ENCODE measurements around the gene ACSM2A. TPM values are rescaled to one million over a fixed set of nuclear protein-coding genes. Genes with fewer than 3 reads are reported as not detected.

Gene ACSM2A
- polyA plus RNA-seq, 1 donor from 2014 or later = not detected

DNA sequence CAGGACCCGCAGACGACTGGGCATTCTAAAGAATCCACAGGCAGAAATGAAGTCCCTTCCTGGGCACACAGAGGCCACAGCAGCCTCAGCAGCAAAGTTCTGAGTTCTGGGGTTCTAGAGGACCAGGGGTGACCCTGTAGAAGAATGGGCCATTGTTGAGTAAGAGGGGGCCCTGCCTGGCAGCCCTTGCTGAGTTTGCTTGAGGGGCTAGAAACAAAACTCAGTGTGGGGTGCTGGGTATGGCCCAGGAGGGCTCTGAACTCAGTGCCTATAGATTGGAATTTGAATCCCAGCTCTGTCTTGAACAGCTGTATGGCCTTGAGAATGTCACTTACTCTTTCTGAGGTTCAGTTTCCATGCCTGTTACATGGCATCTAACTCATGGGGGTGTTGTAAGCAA is 46.7 kb upstream of the ACSM2A start, which contains the start of gene PDILT:
Gene PDILT (minus strand): TSS at position 101 of the 400 bp plus-strand sequence. CDS start 5,437 bp downstream, outside the sequence.
- H3K27me3 ChIP-seq (ENCODE audit: insufficient read depth, low read depth, low read length) = no peaks in the 10 kb centered on the region
- H3K9ac ChIP-seq (ENCODE audit: low read length) = no peak within 1 kb of the TSS
- no peaks in the 10 kb centered on the region for H3K36me3 ChIP-seq (ENCODE audit: insufficient read depth, low read length)
- no peaks in the 10 kb centered on the region for H4K20me1 ChIP-seq (ENCODE audit: insufficient read depth)
- no peak within 1 kb of the TSS for H3K27ac ChIP-seq (ENCODE audit: low read length)
- no peak within 1 kb of the TSS for H2AFZ ChIP-seq (ENCODE audit: low read depth, low read length)
- TF ChIP-seq, protein P1, sequence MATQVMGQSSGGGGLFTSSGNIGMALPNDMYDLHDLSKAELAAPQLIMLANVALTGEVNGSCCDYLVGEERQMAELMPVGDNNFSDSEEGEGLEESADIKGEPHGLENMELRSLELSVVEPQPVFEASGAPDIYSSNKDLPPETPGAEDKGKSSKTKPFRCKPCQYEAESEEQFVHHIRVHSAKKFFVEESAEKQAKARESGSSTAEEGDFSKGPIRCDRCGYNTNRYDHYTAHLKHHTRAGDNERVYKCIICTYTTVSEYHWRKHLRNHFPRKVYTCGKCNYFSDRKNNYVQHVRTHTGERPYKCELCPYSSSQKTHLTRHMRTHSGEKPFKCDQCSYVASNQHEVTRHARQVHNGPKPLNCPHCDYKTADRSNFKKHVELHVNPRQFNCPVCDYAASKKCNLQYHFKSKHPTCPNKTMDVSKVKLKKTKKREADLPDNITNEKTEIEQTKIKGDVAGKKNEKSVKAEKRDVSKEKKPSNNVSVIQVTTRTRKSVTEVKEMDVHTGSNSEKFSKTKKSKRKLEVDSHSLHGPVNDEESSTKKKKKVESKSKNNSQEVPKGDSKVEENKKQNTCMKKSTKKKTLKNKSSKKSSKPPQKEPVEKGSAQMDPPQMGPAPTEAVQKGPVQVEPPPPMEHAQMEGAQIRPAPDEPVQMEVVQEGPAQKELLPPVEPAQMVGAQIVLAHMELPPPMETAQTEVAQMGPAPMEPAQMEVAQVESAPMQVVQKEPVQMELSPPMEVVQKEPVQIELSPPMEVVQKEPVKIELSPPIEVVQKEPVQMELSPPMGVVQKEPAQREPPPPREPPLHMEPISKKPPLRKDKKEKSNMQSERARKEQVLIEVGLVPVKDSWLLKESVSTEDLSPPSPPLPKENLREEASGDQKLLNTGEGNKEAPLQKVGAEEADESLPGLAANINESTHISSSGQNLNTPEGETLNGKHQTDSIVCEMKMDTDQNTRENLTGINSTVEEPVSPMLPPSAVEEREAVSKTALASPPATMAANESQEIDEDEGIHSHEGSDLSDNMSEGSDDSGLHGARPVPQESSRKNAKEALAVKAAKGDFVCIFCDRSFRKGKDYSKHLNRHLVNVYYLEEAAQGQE (IDR thresholded peaks at IDR 0.05; ENCODE audit: borderline replicate concordance) = no peak
- TF ChIP-seq SMC3 (conservative IDR thresholded peaks at IDR 0.05; ENCODE audit: poor library complexity) = no peak
- no peak for TF ChIP-seq POLR2AphosphoS5 (IDR thresholded peaks at IDR 0.05)
- TF ChIP-seq TAF1 (IDR thresholded peaks at IDR 0.05; ENCODE audit: low read depth) = no peak
- TF ChIP-seq RAD21 (conservative IDR thresholded peaks at IDR 0.05) = no peak
- TF ChIP-seq, protein P2, sequence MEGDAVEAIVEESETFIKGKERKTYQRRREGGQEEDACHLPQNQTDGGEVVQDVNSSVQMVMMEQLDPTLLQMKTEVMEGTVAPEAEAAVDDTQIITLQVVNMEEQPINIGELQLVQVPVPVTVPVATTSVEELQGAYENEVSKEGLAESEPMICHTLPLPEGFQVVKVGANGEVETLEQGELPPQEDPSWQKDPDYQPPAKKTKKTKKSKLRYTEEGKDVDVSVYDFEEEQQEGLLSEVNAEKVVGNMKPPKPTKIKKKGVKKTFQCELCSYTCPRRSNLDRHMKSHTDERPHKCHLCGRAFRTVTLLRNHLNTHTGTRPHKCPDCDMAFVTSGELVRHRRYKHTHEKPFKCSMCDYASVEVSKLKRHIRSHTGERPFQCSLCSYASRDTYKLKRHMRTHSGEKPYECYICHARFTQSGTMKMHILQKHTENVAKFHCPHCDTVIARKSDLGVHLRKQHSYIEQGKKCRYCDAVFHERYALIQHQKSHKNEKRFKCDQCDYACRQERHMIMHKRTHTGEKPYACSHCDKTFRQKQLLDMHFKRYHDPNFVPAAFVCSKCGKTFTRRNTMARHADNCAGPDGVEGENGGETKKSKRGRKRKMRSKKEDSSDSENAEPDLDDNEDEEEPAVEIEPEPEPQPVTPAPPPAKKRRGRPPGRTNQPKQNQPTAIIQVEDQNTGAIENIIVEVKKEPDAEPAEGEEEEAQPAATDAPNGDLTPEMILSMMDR (IDR thresholded peaks at IDR 0.05; ENCODE audit: poor library complexity, severe bottlenecking) = no peak
- TF ChIP-seq EP300 (conservative IDR thresholded peaks at IDR 0.05; ENCODE audit: poor library complexity, severe bottlenecking) = no peak
- no peak for TF ChIP-seq EZH2 (IDR thresholded peaks at IDR 0.05; ENCODE audit: borderline replicate concordance, insufficient read depth, low read length, poor library complexity, severe bottlenecking)
- TF ChIP-seq MXI1 (conservative IDR thresholded peaks at IDR 0.05; ENCODE audit: poor library complexity, severe bottlenecking) = no peak
- no peaks in the 10 kb centered on the region for H3F3A ChIP-seq (ENCODE audit: insufficient read depth, low read length, poor library complexity, severe bottlenecking)
- no peaks in the 10 kb centered on the region for H3K9me2 ChIP-seq (ENCODE audit: insufficient read depth, low read length)
- H3K9me3 ChIP-seq (ENCODE audit: low read length) = no peaks in the 10 kb centered on the region
- no peaks in the 10 kb centered on the region for H3K79me2 ChIP-seq (replicated peaks; ENCODE audit: insufficient read depth, low read length)
- no peak within 1 kb of the TSS for H3K4me2 ChIP-seq (ENCODE audit: low read length)
- no peak within 1 kb of the TSS for H3K4me3 ChIP-seq (ENCODE audit: low read length)

DNA sequence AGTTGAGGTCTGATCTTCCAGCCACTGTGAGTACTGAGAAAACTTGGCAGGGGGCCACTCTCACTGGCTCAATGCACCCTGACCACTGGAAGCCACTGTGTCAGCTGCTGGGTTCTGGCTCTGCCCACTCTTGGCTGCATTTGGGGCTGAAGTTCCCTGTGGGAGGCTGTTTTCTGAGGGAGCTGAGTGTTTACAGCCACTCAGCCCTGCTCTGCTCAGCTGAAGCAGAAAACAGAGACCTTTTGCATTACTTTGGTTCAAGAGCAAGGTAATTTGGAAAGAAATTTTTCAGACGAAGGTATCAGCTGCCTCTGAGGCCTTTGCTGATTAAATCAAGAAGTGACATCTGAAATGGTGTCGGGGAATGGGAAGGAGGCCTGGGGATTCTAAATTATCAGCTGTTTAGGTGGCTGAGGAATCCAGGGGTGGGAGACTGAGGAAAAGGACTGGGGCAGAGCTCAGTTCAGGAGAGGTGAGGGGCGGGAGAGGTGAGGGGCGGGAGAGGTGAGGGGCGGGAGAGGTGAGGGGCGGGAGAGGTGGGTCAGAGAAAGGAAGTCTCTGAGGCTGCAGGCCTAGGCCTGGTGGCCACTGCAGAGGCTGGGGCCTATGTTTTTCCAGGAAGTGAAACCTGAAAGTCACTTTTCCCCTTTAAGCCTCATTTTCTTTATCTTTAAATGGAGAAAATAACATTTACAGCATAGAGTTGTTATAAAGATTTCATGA is 41.8 kb upstream of the ACSM2A start, which contains the start of gene ACSM5:
Gene ACSM5 (plus strand): TSS at position 137 of the 723 bp plus-strand sequence. CDS start 1,951 bp downstream, outside the sequence.
- Histone ChIP-seq H3K9me2 (ENCODE audit: insufficient read depth, low read length) (no peaks in the 10 kb centered on the region), H3K9me3 (ENCODE audit: low read length) (no peaks in the 10 kb centered on the region), H3K4me3 (ENCODE audit: low read length) (no peak within 1 kb of the TSS), H4K20me1 (ENCODE audit: insufficient read depth) (no peaks in the 10 kb centered on the region), H3K4me2 (ENCODE audit: low read length) (no peak within 1 kb of the TSS), H3K36me3 (ENCODE audit: insufficient read depth, low read length) (no peaks in the 10 kb centered on the region), H3F3A (ENCODE audit: insufficient read depth, low read length, poor library complexity, severe bottlenecking) (no peaks in the 10 kb centered on the region), H3K9ac (ENCODE audit: low read length) (no peak within 1 kb of the TSS), H3K27me3 (ENCODE audit: insufficient read depth, low read depth, low read length) (no peaks in the 10 kb centered on the region), H3K79me2 (replicated peaks; ENCODE audit: insufficient read depth, low read length) (no peaks in the 10 kb centered on the region), H3K27ac (ENCODE audit: low read length) (no peak within 1 kb of the TSS), H2AFZ (ENCODE audit: low read depth, low read length) (no peak within 1 kb of the TSS)
- TF ChIP-seq EZH2 (IDR thresholded peaks at IDR 0.05; ENCODE audit: borderline replicate concordance, insufficient read depth, low read length, poor library complexity, severe bottlenecking) (no peak), RAD21 (conservative IDR thresholded peaks at IDR 0.05) (no peak), MXI1 (conservative IDR thresholded peaks at IDR 0.05; ENCODE audit: poor library complexity, severe bottlenecking) (no peak), POLR2AphosphoS5 (IDR thresholded peaks at IDR 0.05) (no peak), TAF1 (IDR thresholded peaks at IDR 0.05; ENCODE audit: low read depth) (no peak), SMC3 (conservative IDR thresholded peaks at IDR 0.05; ENCODE audit: poor library complexity) (no peak), EP300 (conservative IDR thresholded peaks at IDR 0.05; ENCODE audit: poor library complexity, severe bottlenecking) (no peak)
- TF ChIP-seq, protein P2 (IDR thresholded peaks at IDR 0.05; ENCODE audit: poor library complexity, severe bottlenecking) = no peak
- TF ChIP-seq, protein P1 (IDR thresholded peaks at IDR 0.05; ENCODE audit: borderline replicate concordance) = no peak
